SK-N-SH (cell line): ENCODE results near the gene SEC62. TPM values are rescaled to one million over a fixed set of nuclear protein-coding genes. Genes with fewer than 3 reads are reported as not detected.

Experiments
- CTCF ChIA-PET: fragments of 300-600, 350-600 bp; formaldehyde crosslinking; extraction: SDS; loops from one replicate; lab custom pipeline; 2021; lab: Yijun Ruan, JAX
- POLR2A ChIA-PET: fragments of 350-600 bp; sonication (Branson Sonifier 250); formaldehyde crosslinking; extraction: SDS; loops from one replicate; lab custom pipeline; 2020; ENCODE audit warnings: antibody characterized with exemption, inconsistent platforms; lab: Yijun Ruan, JAX
- DNase-seq: peaks from one replicate; pipeline ENCODE4 v3.0.0; 2012
- H2AFZ ChIP-seq: fragments of 200-600 bp; sonication (generic); 2 replicates; pipeline ENCODE4 v1.8.1; 2016; ENCODE audit warnings: antibody characterized with exemption, mild to moderate bottlenecking, low read depth
- H3F3A ChIP-seq: fragments of 200-600 bp; sonication (generic); replicated peaks from 2 replicates; pipeline ENCODE3; 2016; ENCODE audit warnings: antibody characterized with exemption, mild to moderate bottlenecking; ENCODE audit not compliant: insufficient read depth
- H3K27ac ChIP-seq, 2 experiments: fragments of 200-500 bp in 1 of 2; fragments of 200-600 bp in 1 of 2; sonication (Bioruptor generic) in 1 of 2; sonication (generic), shearing (Covaris generic) in 1 of 2; 2 replicates each; pipeline versions ENCODE4 v1.5.1 to v1.6.1; 2014 to 2016; ENCODE audit warnings: low read depth in 2 of 2, inconsistent platforms in 1 of 2, low read length in 1 of 2, mild to moderate bottlenecking in 1 of 2, mixed read lengths in 1 of 2
- H3K27me3 ChIP-seq: fragments of 200-600 bp; sonication (generic), shearing (Covaris generic); 2 replicates; pipeline ENCODE4 v1.6.1; 2016; ENCODE audit warnings: mixed run types; ENCODE audit not compliant: insufficient read depth
- H3K36me3 ChIP-seq, 2 experiments: fragments of 200-500 bp in 1 of 2; fragments of 200-600 bp in 1 of 2; sonication (Bioruptor generic) in 1 of 2; sonication (generic) in 1 of 2; replicated peaks in 1 of 2; 2 replicates each; pipeline versions ENCODE3 to v1.5.1; 2014 to 2016; ENCODE audit warnings: low read length in 1 of 2, mild to moderate bottlenecking in 1 of 2; ENCODE audit not compliant: insufficient read depth in 2 of 2, control insufficient read depth in 1 of 2
- H3K4me1 ChIP-seq, 2 experiments: fragments of 200-500 bp in 1 of 2; fragments of 200-600 bp in 1 of 2; sonication (Bioruptor generic) in 1 of 2; sonication (generic), shearing (Covaris generic) in 1 of 2; 2 replicates each; pipeline versions ENCODE4 v1.5.1 to v1.6.1; 2014 to 2016; ENCODE audit warnings: low read depth in 1 of 2, low read length in 1 of 2, mixed run types in 1 of 2; ENCODE audit not compliant: insufficient read depth in 2 of 2, control insufficient read depth in 1 of 2
- H3K4me2 ChIP-seq: fragments of 200-600 bp; sonication (generic), shearing (Covaris generic); 2 replicates; pipeline ENCODE4 v1.6.1; 2017; ENCODE audit warnings: mixed run types
- H3K4me3 ChIP-seq, 2 experiments: fragments of 200-500 bp in 1 of 2; fragments of 200-600 bp in 1 of 2; sonication (Bioruptor generic) in 1 of 2; sonication (generic), shearing (Covaris generic) in 1 of 2; 2 replicates each; pipeline versions ENCODE4 v1.5.1 to v1.8.1; 2014 to 2016; ENCODE audit warnings: low read depth in 2 of 2, inconsistent platforms in 1 of 2, low read length in 1 of 2, mild to moderate bottlenecking in 1 of 2, mixed read lengths in 1 of 2, moderate library complexity in 1 of 2
- H3K79me2 ChIP-seq: fragments of 200-600 bp; sonication (generic); 2 replicates; pipeline ENCODE4 v1.8.1; 2017; ENCODE audit warnings: mild to moderate bottlenecking; ENCODE audit not compliant: insufficient read depth
- H3K9ac ChIP-seq: fragments of 200-600 bp; sonication (generic); 2 replicates; pipeline ENCODE4 v1.6.1; 2017; ENCODE audit warnings: mixed run types
- H3K9me2 ChIP-seq: fragments of 200-600 bp; sonication (generic); 2 replicates; pipeline ENCODE4 v1.6.1; 2017; ENCODE audit warnings: mixed run types
- H3K9me3 ChIP-seq: fragments of 200-600 bp; sonication (generic); 2 replicates; pipeline ENCODE4 v1.6.1; 2017; ENCODE audit warnings: mixed run types, mild to moderate bottlenecking, moderate library complexity
- H4K20me1 ChIP-seq: fragments of 200-600 bp; sonication (generic); 2 replicates; pipeline ENCODE4 v1.6.1; 2017; ENCODE audit warnings: mild to moderate bottlenecking, mixed run types; ENCODE audit not compliant: insufficient read depth
- CHD2 ChIP-seq: fragments of 150-350 bp; IDR thresholded peaks from 2 replicates; pipeline ENCODE4 v1.6.1; 2018; ENCODE audit warnings: low read length; ENCODE audit not compliant: partially characterized antibody
- ELF1 ChIP-seq: IDR thresholded peaks from 2 replicates; pipeline ENCODE4 v1.4.0; 2012
- EP300 ChIP-seq, 2 experiments: IDR thresholded peaks; 2 replicates each; pipeline versions ENCODE4 v1.4.0 to v1.6.1; 2012; ENCODE audit warnings: borderline replicate concordance in 1 of 2, low read depth in 1 of 2, low read length in 1 of 2
- EZH2phosphoT487 ChIP-seq: fragments of 200-600 bp; sonication (generic); IDR thresholded peaks from 2 replicates; pipeline ENCODE4 v1.6.1; 2017; ENCODE audit warnings: low read depth, mixed run types, mild to moderate bottlenecking, antibody characterized with exemption, moderate library complexity, borderline replicate concordance
- FOSL2 ChIP-seq: IDR thresholded peaks from 2 replicates; pipeline ENCODE4 v1.4.0; 2012; ENCODE audit warnings: low read depth, mild to moderate bottlenecking, moderate library complexity, borderline replicate concordance
- FOXJ3 ChIP-seq: sonication (generic); formaldehyde crosslinking; IDR thresholded peaks from 2 replicates; pipeline ENCODE4 v1.5.1; 2020; ENCODE audit warnings: mild to moderate bottlenecking, missing genetic modification reagents
- GATA2 ChIP-seq: sonication (generic); formaldehyde crosslinking; IDR thresholded peaks from 2 replicates; pipeline ENCODE4 v1.5.0; 2020; ENCODE audit warnings: mild to moderate bottlenecking, missing genetic modification reagents
- NFIC ChIP-seq: IDR thresholded peaks from 2 replicates; pipeline ENCODE4 v1.4.0; 2012; ENCODE audit warnings: borderline replicate concordance
- POLR2AphosphoS5 ChIP-seq: IDR thresholded peaks from 2 replicates; pipeline ENCODE4 v1.6.1; 2012; ENCODE audit warnings: low read depth, low read length
- RAD21 ChIP-seq: IDR thresholded peaks from 2 replicates; pipeline ENCODE4 v1.6.1; 2012; ENCODE audit warnings: mild to moderate bottlenecking, low read length
- RCOR1 ChIP-seq: fragments of 150-350 bp; IDR thresholded peaks from 2 replicates; pipeline ENCODE4 v1.6.1; 2017; ENCODE audit warnings: antibody characterized with exemption, low read length
- RFX5 ChIP-seq: IDR thresholded peaks from 2 replicates; pipeline ENCODE4 v1.6.1; 2012; ENCODE audit warnings: mild to moderate bottlenecking, improper control_type of control experiment, low read length
- RXRA ChIP-seq: IDR thresholded peaks from 2 replicates; pipeline ENCODE4 v1.4.0; 2012; ENCODE audit warnings: low read depth, mild to moderate bottlenecking, borderline replicate concordance
- SIN3A ChIP-seq: IDR thresholded peaks from 2 replicates; pipeline ENCODE4 v1.6.1; 2012; ENCODE audit warnings: low read depth, mild to moderate bottlenecking, low read length, moderate library complexity, borderline replicate concordance
- SMC3 ChIP-seq: IDR thresholded peaks from 2 replicates; pipeline ENCODE4 v1.6.1; 2012; ENCODE audit warnings: low read depth, low read length, improper control_type of control experiment
- TCF12 ChIP-seq: IDR thresholded peaks from 2 replicates; pipeline ENCODE4 v1.4.0; 2012
- YY1 ChIP-seq: IDR thresholded peaks from 2 replicates; pipeline ENCODE4 v1.4.0; 2012; ENCODE audit warnings: low read depth, mild to moderate bottlenecking
- WGBS: methylation state at CpG from one replicate; pipeline ENCODE4 v1.1.6; 2017; ENCODE audit warnings: low lambda C conversion rate; 5-methylcytosine and 5-hydroxymethylcytosine counted together
- polyA plus RNA-seq, 3 experiments: library from polyadenylated mRNA; depleted of rRNA; stranded (reverse); fragments of >200 nt; gene quantifications; 2 replicates each; pipeline ENCODE4 v1.2.3, GENCODE V29; 2012
- TF ChIP-seq, protein P1 (sequence below): IDR thresholded peaks from 2 replicates; pipeline ENCODE4 v1.4.0; 2012; ENCODE audit warnings: low read depth, borderline replicate concordance
- TF ChIP-seq, protein P2 (sequence below): IDR thresholded peaks from 2 replicates; pipeline ENCODE4; 2012
- TF ChIP-seq, protein P3 (sequence below): fragments of 150-350 bp; IDR thresholded peaks from 2 replicates; pipeline ENCODE4 v1.6.1; 2017; ENCODE audit warnings: antibody characterized with exemption, low read length, low read depth, borderline replicate concordance

The SEC62 gene
- polyA plus RNA-seq, 1 of the 3 experiments (the other 2 are of a cell fraction): 15.0 TPM

DNA sequence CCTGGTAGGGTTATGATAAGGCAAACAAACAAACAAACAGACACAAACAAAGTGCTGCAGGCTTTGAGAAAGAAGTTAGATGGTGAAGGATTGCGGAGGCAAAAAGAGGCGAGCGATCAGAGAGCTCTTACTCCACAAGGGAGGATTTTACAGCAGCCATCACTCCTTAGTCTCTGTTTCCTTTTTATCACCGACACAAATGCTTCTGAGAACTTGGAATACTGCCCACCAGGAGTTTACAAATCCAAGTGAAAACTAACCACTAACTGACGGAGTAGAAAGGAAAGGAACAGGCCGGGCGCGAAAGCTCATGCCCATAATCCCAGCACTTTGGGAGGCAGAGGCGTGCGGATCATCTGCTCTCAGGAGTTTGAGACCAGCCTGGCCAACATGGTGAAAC, 35.6 kb downstream of the SEC62 start:
- Histone ChIP-seq H3K36me3 (peaks cover 0 to 4% of the 10 kb centered on the region in 2 experiments), H3K27ac (no peak overlapping the region), H2AFZ (no peak overlapping the region), H3K9me3 (no peaks in the 10 kb centered on the region), H3K4me1 (peaks cover 0 to 3% of the 10 kb centered on the region in 2 experiments; a peak in 1 of 4 replicates), H3K9me2 (no peaks in the 10 kb centered on the region), H3F3A (no peaks in the 10 kb centered on the region), H3K27me3 (no peaks in the 10 kb centered on the region), H3K9ac (no peak overlapping the region), H3K4me2 (no peak overlapping the region), H3K79me2 (no peaks in the 10 kb centered on the region), H3K4me3 (no peak overlapping the region), H4K20me1 (no peaks in the 10 kb centered on the region)
- whole genome bisulfite sequencing: 93% methylated on average over 10 of the region's 10 CpGs
- TF ChIP-seq EP300 (IDR thresholded peaks at IDR 0.05; ENCODE audit: borderline replicate concordance in 1 of 2, low read depth in 1 of 2, low read length in 1 of 2): no peak
- TF ChIP-seq RCOR1: no peak
- TF ChIP-seq, protein P1, sequence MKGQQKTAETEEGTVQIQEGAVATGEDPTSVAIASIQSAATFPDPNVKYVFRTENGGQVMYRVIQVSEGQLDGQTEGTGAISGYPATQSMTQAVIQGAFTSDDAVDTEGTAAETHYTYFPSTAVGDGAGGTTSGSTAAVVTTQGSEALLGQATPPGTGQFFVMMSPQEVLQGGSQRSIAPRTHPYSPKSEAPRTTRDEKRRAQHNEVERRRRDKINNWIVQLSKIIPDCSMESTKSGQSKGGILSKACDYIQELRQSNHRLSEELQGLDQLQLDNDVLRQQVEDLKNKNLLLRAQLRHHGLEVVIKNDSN: no peak
- no peak for TF ChIP-seq FOSL2
- no peak for TF ChIP-seq RFX5
- no peak for TF ChIP-seq TCF12
- TF ChIP-seq RXRA: no peak
- TF ChIP-seq FOXJ3: no peak
- TF ChIP-seq SMC3: no peak
- no peak for TF ChIP-seq CHD2
- no peak for TF ChIP-seq RAD21
- TF ChIP-seq POLR2AphosphoS5: no peak
- no peak for TF ChIP-seq GATA2 (CRISPR knock-in tag)
- no peak for TF ChIP-seq YY1
- TF ChIP-seq, protein P2, sequence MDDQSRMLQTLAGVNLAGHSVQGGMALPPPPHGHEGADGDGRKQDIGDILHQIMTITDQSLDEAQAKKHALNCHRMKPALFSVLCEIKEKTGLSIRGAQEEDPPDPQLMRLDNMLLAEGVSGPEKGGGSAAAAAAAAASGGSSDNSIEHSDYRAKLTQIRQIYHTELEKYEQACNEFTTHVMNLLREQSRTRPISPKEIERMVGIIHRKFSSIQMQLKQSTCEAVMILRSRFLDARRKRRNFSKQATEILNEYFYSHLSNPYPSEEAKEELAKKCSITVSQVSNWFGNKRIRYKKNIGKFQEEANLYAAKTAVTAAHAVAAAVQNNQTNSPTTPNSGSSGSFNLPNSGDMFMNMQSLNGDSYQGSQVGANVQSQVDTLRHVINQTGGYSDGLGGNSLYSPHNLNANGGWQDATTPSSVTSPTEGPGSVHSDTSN: no peak
- TF ChIP-seq SIN3A: no peak
- no peak for TF ChIP-seq NFIC
- no peak for TF ChIP-seq EZH2phosphoT487
- TF ChIP-seq, protein P3, sequence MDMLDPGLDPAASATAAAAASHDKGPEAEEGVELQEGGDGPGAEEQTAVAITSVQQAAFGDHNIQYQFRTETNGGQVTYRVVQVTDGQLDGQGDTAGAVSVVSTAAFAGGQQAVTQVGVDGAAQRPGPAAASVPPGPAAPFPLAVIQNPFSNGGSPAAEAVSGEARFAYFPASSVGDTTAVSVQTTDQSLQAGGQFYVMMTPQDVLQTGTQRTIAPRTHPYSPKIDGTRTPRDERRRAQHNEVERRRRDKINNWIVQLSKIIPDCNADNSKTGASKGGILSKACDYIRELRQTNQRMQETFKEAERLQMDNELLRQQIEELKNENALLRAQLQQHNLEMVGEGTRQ: no peak
- no peak for TF ChIP-seq ELF1
- ChIA-PET CTCF (interaction anchor here (0.7 kb wide), 1 partner anchor 257 kb away, joined by 3 read pairs; no protein-coding TSS in a partner anchor), POLR2A (no interaction called here)
- no peak for DNase-seq
